ENCODE results near the gene BLMH.

Gene BLMH

DNA sequence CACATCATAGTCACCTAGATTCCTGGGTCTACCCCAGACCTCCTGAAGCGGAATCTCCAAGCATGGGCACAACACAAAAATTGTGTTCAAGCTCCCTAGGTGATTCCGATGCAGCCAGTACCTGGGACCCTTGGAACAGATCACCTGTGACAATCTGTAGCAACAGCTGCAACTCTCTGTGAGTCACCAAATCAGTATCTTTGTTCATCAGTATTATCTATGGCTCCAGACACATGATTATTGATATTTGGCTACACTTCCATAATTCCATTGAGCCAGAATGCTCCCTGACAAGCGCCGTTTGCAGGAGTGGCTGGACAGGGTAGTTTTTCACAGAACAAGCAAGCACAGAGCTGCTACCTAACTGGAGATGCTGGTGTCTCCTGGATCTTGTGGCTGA is 72.4 kb downstream of the BLMH start:
- Histone ChIP-seq H3K36me3 (ENCODE audit: control insufficient read depth in 2 of 2, insufficient read depth in 2 of 2, low read length in 2 of 2) (no peaks in the 10 kb centered on the region), H3K4me3 (ENCODE audit: low read length in 2 of 2) (no peak overlapping the region), H3K9ac (ENCODE audit: low read length in 2 of 2) (no peak overlapping the region), H3K27ac (ENCODE audit: low read length) (no peak overlapping the region), H3K27me3 (ENCODE audit: control insufficient read depth in 1 of 2, insufficient read depth in 2 of 2, low read length in 2 of 2) (no peaks in the 10 kb centered on the region), H3K9me3 (ENCODE audit: control insufficient read depth in 2 of 2, low read length in 2 of 2) (no peaks in the 10 kb centered on the region), H3K4me1 (ENCODE audit: control insufficient read depth, insufficient read depth, low read length) (no peaks in the 10 kb centered on the region)

DNA sequence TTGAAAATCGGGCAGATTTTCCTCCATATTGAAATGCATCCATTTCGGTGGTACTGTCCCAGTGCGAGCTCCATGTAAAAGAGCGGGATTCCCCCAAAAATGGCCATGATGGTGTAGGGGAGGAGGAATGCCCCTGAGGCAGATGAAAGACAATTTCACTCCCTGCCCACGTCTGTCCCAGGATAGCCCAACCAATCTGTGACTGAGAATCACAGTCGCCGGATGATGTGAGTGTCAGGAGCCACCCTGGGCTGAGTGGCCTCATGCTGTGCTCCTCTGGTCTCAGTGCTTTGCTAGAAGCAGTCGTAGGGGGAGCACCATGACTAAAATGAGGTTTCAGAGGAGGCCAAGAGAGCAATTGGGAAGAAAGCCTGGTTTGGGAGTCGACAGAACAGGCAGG is 72.9 kb downstream of the BLMH start:
- H3K4me1 ChIP-seq (ENCODE audit: control insufficient read depth, insufficient read depth, low read length), result no peaks in the 10 kb centered on the region

GRCh38 chr17:30217746-30218245 is 73.9 kb downstream of the BLMH start:
- no peaks in the 10 kb centered on the region for H3K36me3 ChIP-seq (ENCODE audit: control insufficient read depth in 2 of 2, insufficient read depth in 2 of 2, low read length in 2 of 2)
- H3K9ac ChIP-seq (ENCODE audit: low read length in 2 of 2), result no peak overlapping the region
- no peaks in the 10 kb centered on the region for H3K9me3 ChIP-seq (ENCODE audit: control insufficient read depth in 2 of 2, low read length in 2 of 2)
- no peaks in the 10 kb centered on the region for H3K27me3 ChIP-seq (ENCODE audit: control insufficient read depth in 1 of 2, insufficient read depth in 2 of 2, low read length in 2 of 2)
- no peak overlapping the region for H3K27ac ChIP-seq (ENCODE audit: low read length)
- H3K4me1 ChIP-seq (ENCODE audit: control insufficient read depth, insufficient read depth, low read length), result no peaks in the 10 kb centered on the region
- no peak overlapping the region for H3K4me3 ChIP-seq (ENCODE audit: low read length in 2 of 2)

More for the DNA sequence above, 72.9 kb downstream of the BLMH start:
- H3K4me3 ChIP-seq (ENCODE audit: low read length in 2 of 2), result no peak overlapping the region
- no peaks in the 10 kb centered on the region for H3K9me3 ChIP-seq (ENCODE audit: control insufficient read depth in 2 of 2, low read length in 2 of 2)
- H3K9ac ChIP-seq (ENCODE audit: low read length in 2 of 2), result no peak overlapping the region
- no peaks in the 10 kb centered on the region for H3K36me3 ChIP-seq (ENCODE audit: control insufficient read depth in 2 of 2, insufficient read depth in 2 of 2, low read length in 2 of 2)
- H3K27me3 ChIP-seq (ENCODE audit: control insufficient read depth in 1 of 2, insufficient read depth in 2 of 2, low read length in 2 of 2), result no peaks in the 10 kb centered on the region
- H3K27ac ChIP-seq (ENCODE audit: low read length), result no peak overlapping the region

GRCh38 chr17:30217054-30217453 is 74.7 kb downstream of the BLMH start:
- no peaks in the 10 kb centered on the region for H3K36me3 ChIP-seq (ENCODE audit: control insufficient read depth in 2 of 2, insufficient read depth in 2 of 2, low read length in 2 of 2)
- H3K27me3 ChIP-seq (ENCODE audit: control insufficient read depth in 1 of 2, insufficient read depth in 2 of 2, low read length in 2 of 2), result no peaks in the 10 kb centered on the region
- H3K27ac ChIP-seq (ENCODE audit: low read length), result no peak overlapping the region
- H3K9ac ChIP-seq (ENCODE audit: low read length in 2 of 2), result no peak overlapping the region
- H3K9me3 ChIP-seq (ENCODE audit: control insufficient read depth in 2 of 2, low read length in 2 of 2), result no peaks in the 10 kb centered on the region
- H3K4me1 ChIP-seq (ENCODE audit: control insufficient read depth, insufficient read depth, low read length), result no peaks in the 10 kb centered on the region
- H3K4me3 ChIP-seq (ENCODE audit: low read length in 2 of 2), result no peak overlapping the region

DNA sequence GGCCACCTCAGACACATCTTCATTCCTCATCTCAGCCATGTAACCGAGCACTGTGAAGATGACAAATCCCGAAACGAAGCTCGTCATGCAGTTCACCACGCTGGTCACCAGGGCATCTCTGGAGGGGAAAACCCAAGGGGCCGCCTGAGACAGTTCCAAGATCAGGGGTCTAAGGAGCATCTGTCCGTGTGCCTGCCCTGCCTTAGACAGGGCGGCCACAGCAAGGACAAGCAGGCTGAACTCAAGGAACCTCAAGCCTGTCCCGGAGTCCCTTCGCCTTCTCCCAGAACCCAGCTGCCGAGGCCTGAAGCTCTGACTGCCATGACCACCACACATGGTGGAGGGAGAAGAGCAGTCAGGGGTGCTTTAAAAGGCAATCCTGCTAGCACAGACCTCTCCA is 79.0 kb downstream of the BLMH start:
- Histone ChIP-seq H3K9me3 (ENCODE audit: control insufficient read depth in 2 of 2, low read length in 2 of 2) (no peaks in the 10 kb centered on the region), H3K9ac (ENCODE audit: low read length in 2 of 2) (no peak overlapping the region), H3K4me3 (ENCODE audit: low read length in 2 of 2) (no peak overlapping the region), H3K36me3 (ENCODE audit: control insufficient read depth in 2 of 2, insufficient read depth in 2 of 2, low read length in 2 of 2) (no peaks in the 10 kb centered on the region), H3K4me1 (ENCODE audit: control insufficient read depth, insufficient read depth, low read length) (no peaks in the 10 kb centered on the region), H3K27ac (ENCODE audit: low read length) (no peak overlapping the region), H3K27me3 (ENCODE audit: control insufficient read depth in 1 of 2, insufficient read depth in 2 of 2, low read length in 2 of 2) (peaks cover 0 to 1% of the 10 kb centered on the region in 2 donors)

DNA sequence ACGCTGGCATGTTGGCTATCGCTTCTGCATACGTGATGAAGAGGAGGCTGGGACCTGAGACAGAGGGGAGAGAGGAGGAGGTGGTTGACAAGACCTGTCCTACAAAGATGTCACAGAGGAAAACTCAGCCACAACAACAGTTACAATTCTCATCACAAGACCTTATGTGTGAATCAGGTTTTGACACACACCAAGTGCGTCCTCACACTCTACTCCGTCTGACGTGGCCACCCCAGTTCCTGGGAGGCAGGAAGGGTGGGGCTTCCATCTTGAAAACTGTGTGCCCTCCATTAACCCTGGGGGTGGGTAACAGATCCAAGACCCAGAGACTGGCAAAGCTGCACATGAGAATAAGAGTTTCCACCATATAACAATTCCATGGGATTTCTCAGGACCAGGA is 80.4 kb downstream of the BLMH start:
- no peak overlapping the region for H3K4me3 ChIP-seq (ENCODE audit: low read length in 2 of 2)
- no peak overlapping the region for H3K9ac ChIP-seq (ENCODE audit: low read length in 2 of 2)
- no peaks in the 10 kb centered on the region for H3K4me1 ChIP-seq (ENCODE audit: control insufficient read depth, insufficient read depth, low read length)
- no peak overlapping the region for H3K27ac ChIP-seq (ENCODE audit: low read length)
- peaks cover 2 to 3% of the 10 kb centered on the region in 2 donors for H3K27me3 ChIP-seq (ENCODE audit: control insufficient read depth in 1 of 2, insufficient read depth in 2 of 2, low read length in 2 of 2)
- no peaks in the 10 kb centered on the region for H3K9me3 ChIP-seq (ENCODE audit: control insufficient read depth in 2 of 2, low read length in 2 of 2)
- no peaks in the 10 kb centered on the region for H3K36me3 ChIP-seq (ENCODE audit: control insufficient read depth in 2 of 2, insufficient read depth in 2 of 2, low read length in 2 of 2)

DNA sequence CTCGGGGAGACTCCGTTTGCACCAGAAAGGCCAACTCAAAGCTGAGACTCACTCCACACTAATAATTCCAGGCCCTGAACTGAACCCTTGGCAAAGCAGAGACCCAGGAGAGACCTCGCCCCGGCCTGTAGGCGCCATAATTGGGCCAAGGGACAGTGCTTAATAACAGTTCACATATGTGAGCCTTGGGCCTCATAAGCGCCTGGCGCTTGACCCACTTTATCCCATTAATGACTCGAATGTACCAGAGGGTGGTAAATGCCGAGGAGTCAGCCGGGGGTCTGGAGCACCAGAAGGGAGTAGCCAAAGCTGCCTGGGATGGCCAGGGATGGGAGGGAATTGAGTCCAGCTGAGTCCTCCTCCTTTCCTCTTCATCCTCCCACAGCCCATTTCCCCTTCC is 80.8 kb downstream of the BLMH start:
- no peak overlapping the region for H3K27ac ChIP-seq (ENCODE audit: low read length)
- H3K36me3 ChIP-seq (ENCODE audit: control insufficient read depth in 2 of 2, insufficient read depth in 2 of 2, low read length in 2 of 2), result no peaks in the 10 kb centered on the region
- no peak overlapping the region for H3K4me3 ChIP-seq (ENCODE audit: low read length in 2 of 2)
- peaks cover 3 to 4% of the 10 kb centered on the region in 2 donors for H3K27me3 ChIP-seq (ENCODE audit: control insufficient read depth in 1 of 2, insufficient read depth in 2 of 2, low read length in 2 of 2)
- no peaks in the 10 kb centered on the region for H3K4me1 ChIP-seq (ENCODE audit: control insufficient read depth, insufficient read depth, low read length)
- H3K9me3 ChIP-seq (ENCODE audit: control insufficient read depth in 2 of 2, low read length in 2 of 2), result no peaks in the 10 kb centered on the region
- H3K9ac ChIP-seq (ENCODE audit: low read length in 2 of 2), result no peak overlapping the region

GRCh38 chr17:30210366-30210765 is 81.4 kb downstream of the BLMH start:
- Histone ChIP-seq H3K9me3 (ENCODE audit: control insufficient read depth in 2 of 2, low read length in 2 of 2) (no peaks in the 10 kb centered on the region), H3K27me3 (ENCODE audit: control insufficient read depth in 1 of 2, insufficient read depth in 2 of 2, low read length in 2 of 2) (peaks cover 3 to 4% of the 10 kb centered on the region in 2 donors), H3K36me3 (ENCODE audit: control insufficient read depth in 2 of 2, insufficient read depth in 2 of 2, low read length in 2 of 2) (no peaks in the 10 kb centered on the region), H3K4me1 (ENCODE audit: control insufficient read depth, insufficient read depth, low read length) (no peaks in the 10 kb centered on the region), H3K27ac (ENCODE audit: low read length) (no peak overlapping the region), H3K9ac (ENCODE audit: low read length in 2 of 2) (no peak overlapping the region), H3K4me3 (ENCODE audit: low read length in 2 of 2) (no peak overlapping the region)

GRCh38 chr17:30209930-30210329 is 81.8 kb downstream of the BLMH start:
- Histone ChIP-seq H3K27ac (ENCODE audit: low read length) (no peak overlapping the region), H3K27me3 (ENCODE audit: control insufficient read depth in 1 of 2, insufficient read depth in 2 of 2, low read length in 2 of 2) (peaks cover 3 to 4% of the 10 kb centered on the region in 2 donors), H3K9ac (ENCODE audit: low read length in 2 of 2) (no peak overlapping the region), H3K36me3 (ENCODE audit: control insufficient read depth in 2 of 2, insufficient read depth in 2 of 2, low read length in 2 of 2) (no peaks in the 10 kb centered on the region), H3K4me1 (ENCODE audit: control insufficient read depth, insufficient read depth, low read length) (no peaks in the 10 kb centered on the region), H3K9me3 (ENCODE audit: control insufficient read depth in 2 of 2, low read length in 2 of 2) (no peaks in the 10 kb centered on the region), H3K4me3 (ENCODE audit: low read length in 2 of 2) (no peak overlapping the region)

GRCh38 chr17:30208214-30208613 is 83.5 kb downstream of the BLMH start:
- Histone ChIP-seq H3K36me3 (ENCODE audit: control insufficient read depth in 2 of 2, insufficient read depth in 2 of 2, low read length in 2 of 2) (no peaks in the 10 kb centered on the region), H3K4me1 (ENCODE audit: control insufficient read depth, insufficient read depth, low read length) (no peaks in the 10 kb centered on the region), H3K9me3 (ENCODE audit: control insufficient read depth in 2 of 2, low read length in 2 of 2) (no peaks in the 10 kb centered on the region), H3K27ac (ENCODE audit: low read length) (no peak overlapping the region), H3K4me3 (ENCODE audit: low read length in 2 of 2) (no peak overlapping the region), H3K9ac (ENCODE audit: low read length in 2 of 2) (no peak overlapping the region), H3K27me3 (ENCODE audit: control insufficient read depth in 1 of 2, insufficient read depth in 2 of 2, low read length in 2 of 2) (peaks cover 3 to 4% of the 10 kb centered on the region in 2 donors)

- H3K4me1 ChIP-seq (ENCODE audit: control insufficient read depth, insufficient read depth, low read length), result no peaks in the 10 kb centered on the region
- H3K27me3 ChIP-seq (ENCODE audit: control insufficient read depth in 1 of 2, insufficient read depth in 2 of 2, low read length in 2 of 2), result peaks cover 3 to 4% of the 10 kb centered on the region in 2 donors
- H3K36me3 ChIP-seq (ENCODE audit: control insufficient read depth in 2 of 2, insufficient read depth in 2 of 2, low read length in 2 of 2), result no peaks in the 10 kb centered on the region
- H3K9me3 ChIP-seq (ENCODE audit: control insufficient read depth in 2 of 2, low read length in 2 of 2), result no peaks in the 10 kb centered on the region
- H3K27ac ChIP-seq (ENCODE audit: low read length), result no peak overlapping the region
- no peak overlapping the region for H3K9ac ChIP-seq (ENCODE audit: low read length in 2 of 2)
- no peak overlapping the region for H3K4me3 ChIP-seq (ENCODE audit: low read length in 2 of 2)
Observed at GRCh38 chr17:30207655-30208054, 84.1 kb downstream of the BLMH start.

All from stomach smooth muscle (tissue), 2 donors.